NCI-H187 treated with DMSO at 0.1 percent for 48 hours (cell line): Measurements from ENCODE around the gene PTPRM.

Experiments used
- DNase-seq: peaks from one replicate; lab custom pipeline; 2025; lab: John Stamatoyannopoulos, UW

PTPRM gene

GRCh38 chr18:8400193-8400752, 833.2 kb downstream of the PTPRM start:
- no peak for DNase-seq

DNA sequence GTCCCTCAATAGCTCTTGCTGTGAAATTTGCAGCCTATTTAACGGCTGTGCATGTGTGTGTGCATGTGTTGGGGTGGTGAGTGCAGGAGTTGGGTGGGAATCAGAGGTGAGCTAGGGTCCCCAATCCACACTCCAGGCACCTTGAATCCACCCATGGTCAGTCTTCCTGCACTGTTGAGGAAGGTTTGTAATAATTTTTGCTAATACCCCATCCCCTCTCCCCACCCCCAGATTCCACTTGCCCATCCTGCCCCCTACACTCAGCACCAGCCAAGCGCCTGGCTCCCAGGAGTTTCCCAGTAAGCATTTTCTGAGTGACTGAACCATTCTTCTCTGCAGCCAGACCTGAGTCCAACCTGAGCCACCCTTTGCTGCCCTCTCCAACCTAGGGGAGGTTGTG, 833.7 kb downstream of the PTPRM start:
- no peak for DNase-seq

GRCh38 chr18:8401606-8402005, 834.5 kb downstream of the PTPRM start:
- DNase-seq, result no peak

- no peak for DNase-seq
Measured at GRCh38 chr18:8402237-8402636, 835.1 kb downstream of the PTPRM start.

DNA sequence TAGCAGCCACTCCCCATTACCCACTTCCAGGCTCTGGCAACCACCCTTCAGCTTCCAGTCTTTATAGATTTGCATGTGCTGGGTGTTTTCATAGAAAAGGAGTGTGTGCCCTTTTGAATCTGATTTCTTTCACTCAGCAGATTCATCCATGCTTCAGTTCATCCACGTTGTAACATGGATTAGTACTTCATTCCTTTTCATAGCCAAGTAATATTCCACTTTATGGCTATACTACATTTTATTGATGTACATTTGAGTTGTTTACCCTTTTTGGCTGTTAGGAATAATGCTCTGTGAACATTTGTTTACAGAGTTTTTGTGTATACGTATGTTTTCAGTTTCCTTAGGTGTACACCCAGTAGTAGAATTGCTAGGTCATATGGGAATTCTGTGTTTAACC, 836.6 kb downstream of the PTPRM start:
- no peak for DNase-seq

- no peak for DNase-seq
Measured at GRCh38 chr18:8406186-8406867, 839.2 kb downstream of the PTPRM start.

- no peak for DNase-seq
Measured at GRCh38 chr18:8406868-8407250, 839.7 kb downstream of the PTPRM start.

GRCh38 chr18:8409151-8409550, 842.0 kb downstream of the PTPRM start:
- no peak for DNase-seq

DNA sequence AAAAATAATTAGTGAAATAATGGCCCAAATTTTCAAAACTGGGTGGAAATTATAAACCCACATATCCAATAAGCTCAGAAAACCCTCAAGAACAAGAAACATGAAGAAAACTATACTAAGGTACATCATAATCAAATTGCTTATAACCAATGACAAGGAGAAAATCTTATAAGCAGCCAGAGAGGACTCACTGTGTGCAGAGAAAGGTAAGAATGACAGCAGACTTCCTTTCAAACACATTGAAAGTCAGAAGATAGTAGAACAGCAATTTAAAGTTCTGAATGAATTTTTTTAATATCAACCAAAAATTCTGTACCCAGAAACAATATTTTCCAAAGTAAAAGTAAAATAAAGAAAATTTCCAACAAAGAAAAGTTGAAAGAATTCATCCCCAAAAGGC, 844.4 kb downstream of the PTPRM start:
- no peak for DNase-seq

DNA sequence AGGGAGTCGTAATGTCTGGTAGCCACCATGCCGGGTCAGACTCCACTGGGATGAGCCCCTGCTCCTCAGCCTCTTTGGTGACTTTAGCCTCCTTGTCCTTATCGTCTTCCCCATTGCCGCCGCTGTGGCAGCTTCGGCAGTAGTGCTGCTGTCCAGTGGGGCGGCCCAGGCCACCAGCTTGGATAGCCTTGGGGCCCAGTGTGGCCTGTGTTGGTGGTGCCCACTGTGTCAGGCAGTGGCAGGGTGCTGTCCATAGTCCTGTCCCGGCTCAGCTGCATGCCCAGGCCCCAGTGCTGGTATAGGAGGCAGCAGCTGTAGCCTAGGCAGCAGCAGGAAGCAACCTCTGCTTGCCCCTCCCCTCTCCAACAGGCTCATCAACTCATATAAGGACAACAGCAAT, 845.0 kb downstream of the PTPRM start:
- no peak for DNase-seq

GRCh38 chr18:8413189-8413588, 846.1 kb downstream of the PTPRM start:
- DNase-seq, result no peak

DNA sequence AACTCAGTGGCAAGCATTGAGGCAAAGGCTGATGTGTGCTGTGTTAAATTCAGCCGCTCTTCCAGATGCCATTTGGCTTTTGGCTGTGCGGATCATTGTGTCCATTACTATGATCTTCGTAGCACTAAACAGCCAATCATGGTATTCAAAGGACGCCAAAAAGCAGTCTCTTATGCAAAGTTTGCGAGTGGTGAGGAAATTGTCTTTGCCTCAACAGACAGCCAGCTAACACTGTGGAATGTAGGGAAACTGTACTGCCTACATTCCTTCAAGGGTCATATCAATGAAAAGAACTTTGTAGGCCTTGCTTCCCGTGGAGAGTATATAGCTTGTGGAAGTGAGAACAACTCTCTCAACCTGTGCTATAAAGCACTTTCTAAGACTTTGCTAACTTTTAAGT, 846.6 kb downstream of the PTPRM start:
- DNase-seq, result no peak

GRCh38 chr18:8416212-8417019, 849.3 kb downstream of the PTPRM start:
- DNase-seq, result no peak

DNA sequence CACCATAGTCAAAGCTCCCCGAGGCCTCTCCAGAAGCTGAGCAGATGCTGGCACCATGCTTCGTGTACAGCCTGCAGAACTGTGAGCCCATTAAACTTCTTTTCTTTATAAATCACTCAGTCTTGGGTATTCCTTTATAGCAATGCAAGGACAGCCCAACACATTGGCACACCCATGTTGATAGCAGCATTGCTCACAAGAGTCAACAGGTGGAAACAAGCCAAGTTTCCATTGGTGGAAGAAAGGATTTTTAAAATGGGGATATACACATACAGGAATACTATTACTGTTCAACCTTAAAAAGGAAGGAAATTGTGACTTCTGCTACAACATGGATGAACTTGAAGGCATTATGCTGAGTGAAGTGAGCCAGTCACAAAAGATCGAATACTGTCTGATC, 855.3 kb downstream of the PTPRM start:
- DNase-seq, result no peak

- DNase-seq, result no peak
Measured at GRCh38 chr18:8423051-8423557, 856.0 kb downstream of the PTPRM start.

- DNase-seq, result no peak
Measured at GRCh38 chr18:8424481-8424880, 857.4 kb downstream of the PTPRM start.

GRCh38 chr18:8424917-8425725, 858.0 kb downstream of the PTPRM start:
- DNase-seq, result no peak

- DNase-seq, result no peak
Measured at GRCh38 chr18:8426401-8426800, 859.3 kb downstream of the PTPRM start.

DNA sequence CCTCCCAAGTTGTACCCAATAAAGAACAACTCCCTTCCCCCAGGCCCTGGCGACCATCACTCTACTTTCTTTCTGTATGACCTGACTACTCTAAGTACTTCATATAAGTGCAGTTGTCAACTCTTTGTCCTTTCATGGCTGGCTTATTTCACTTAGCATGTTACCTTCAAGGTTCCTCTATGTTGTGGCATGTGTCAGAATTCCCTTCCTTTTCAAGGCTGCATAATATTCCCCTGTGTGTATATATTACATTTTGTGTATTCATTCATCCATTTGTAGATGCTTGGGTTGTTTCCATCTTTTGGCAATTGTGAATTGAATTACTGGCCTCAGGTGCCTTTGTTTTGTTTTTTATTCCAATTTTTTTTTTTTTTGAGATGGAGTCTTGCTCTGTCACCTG, 860.2 kb downstream of the PTPRM start:
- no peak for DNase-seq

DNA sequence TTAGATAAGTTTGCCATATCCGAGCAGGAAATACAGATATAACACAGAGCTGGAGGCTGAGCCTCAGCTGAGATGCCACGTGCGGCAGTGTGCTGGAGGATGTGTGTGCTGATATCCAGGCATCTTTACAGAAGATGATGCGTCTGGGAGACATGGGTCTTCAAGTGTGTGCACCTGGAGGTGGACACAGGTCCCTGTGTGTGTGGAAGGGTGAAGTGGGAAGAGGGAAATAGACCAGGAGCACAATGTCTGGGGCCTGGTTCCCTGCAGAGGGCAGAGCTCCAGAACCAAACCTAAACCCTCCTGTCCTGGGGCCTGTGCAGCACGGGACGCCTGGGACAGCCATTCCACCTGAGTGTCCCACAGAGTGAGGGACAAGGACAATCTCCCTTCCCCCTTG, 861.8 kb downstream of the PTPRM start:
- DNase-seq, result no peak

DNA sequence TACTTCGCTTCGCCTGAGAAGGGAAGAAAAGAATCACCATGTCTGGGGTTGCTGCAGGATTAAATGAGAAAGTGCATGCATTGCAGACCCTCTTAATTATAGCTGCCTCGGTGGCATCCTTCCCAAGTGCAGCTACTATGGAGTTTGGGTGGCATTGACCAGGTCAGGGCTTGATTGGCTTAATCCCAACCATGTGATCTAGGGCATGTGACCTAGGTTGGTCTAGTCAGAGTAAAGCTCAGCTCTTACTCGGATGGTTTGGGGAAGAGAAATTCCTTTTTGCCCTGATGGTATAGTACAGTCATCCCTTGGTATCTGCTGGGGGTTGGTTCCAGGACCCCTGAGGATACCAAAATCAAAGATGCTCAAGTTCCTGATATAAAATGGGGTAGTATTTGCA, 863.9 kb downstream of the PTPRM start:
- DNase-seq, result no peak

GRCh38 chr18:8433323-8433722, 866.2 kb downstream of the PTPRM start:
- no peak for DNase-seq
